HG02943 (cell line): Measurements from ENCODE around the gene CALB2.

Experiments used
- ATAC-seq: cut with Tn5 transposase; IDR thresholded peaks from one replicate; pipeline ENCODE4 v1.9.1; 2021; ENCODE audit warnings: mild to moderate bottlenecking, low read depth, moderate library complexity; ENCODE audit not compliant: unreplicated experiment

Gene CALB2

GRCh38 chr16:71384073-71384724, 25.7 kb downstream of the CALB2 start:
- ATAC-seq = no peak

- no peak for ATAC-seq
Measured at GRCh38 chr16:71387045-71387871, 28.7 kb downstream of the CALB2 start.

- ATAC-seq = no peak
Measured at GRCh38 chr16:71389330-71389729, 30.8 kb downstream of the CALB2 start.

- ATAC-seq = no peak
Measured at GRCh38 chr16:71396594-71396993, 38.1 kb downstream of the CALB2 start.

- no peak for ATAC-seq
Measured at GRCh38 chr16:71399801-71400563, 41.5 kb downstream of the CALB2 start.

GRCh38 chr16:71402007-71402406, 43.5 kb downstream of the CALB2 start:
- ATAC-seq = no peak

- no peak for ATAC-seq
Measured at GRCh38 chr16:71402674-71403073, 44.2 kb downstream of the CALB2 start.

- ATAC-seq = no peak
Measured at GRCh38 chr16:71404364-71404763, 45.8 kb downstream of the CALB2 start.

- ATAC-seq = no peak
Measured at GRCh38 chr16:71406316-71406715, 47.8 kb downstream of the CALB2 start.

- ATAC-seq = no peak
Measured at GRCh38 chr16:71406724-71407123, 48.2 kb downstream of the CALB2 start.

- ATAC-seq = no peak
Measured at GRCh38 chr16:71407731-71408130, 49.2 kb downstream of the CALB2 start.

GRCh38 chr16:71408536-71408935, 50.0 kb downstream of the CALB2 start:
- no peak for ATAC-seq

- ATAC-seq = no peak
Measured at GRCh38 chr16:71409011-71409775, 50.7 kb downstream of the CALB2 start.

GRCh38 chr16:71410146-71410545, 51.6 kb downstream of the CALB2 start:
- ATAC-seq = no peak

GRCh38 chr16:71412270-71413160, 54.0 kb downstream of the CALB2 start:
- ATAC-seq = no peak

GRCh38 chr16:71413341-71413740, 54.8 kb downstream of the CALB2 start:
- ATAC-seq = no peak

GRCh38 chr16:71414038-71414437, 55.5 kb downstream of the CALB2 start:
- no peak for ATAC-seq

- no peak for ATAC-seq
Measured at GRCh38 chr16:71421911-71422310, 63.4 kb downstream of the CALB2 start.

- ATAC-seq = no peak
Measured at GRCh38 chr16:71423016-71423415, 64.5 kb downstream of the CALB2 start.

GRCh38 chr16:71423865-71424264, 65.3 kb downstream of the CALB2 start:
- no peak for ATAC-seq
